Panc1 (cell line): ENCODE measurements around the gene APOA1. TPM values are rescaled to one million over a fixed set of nuclear protein-coding genes. Genes with fewer than 3 reads are reported as not detected.

Source experiments
- ATAC-seq: fragments of 200-7000 bp; cut with Tn5 transposase; 2 replicates; pipeline ENCODE4 v1.9.1; 2020; ENCODE audit warnings: mild to moderate bottlenecking, moderate library complexity
- BruUV-seq: library from RNA; stranded (reverse); fragments of 400-500 nt; replicated peaks from 2 replicates; lab custom pipeline; 2021; lab: Mats Ljungman, UMichigan
- CTCF ChIA-PET: fragments of 300-600 bp; sonication (Branson Sonifier 250); formaldehyde crosslinking; loops from one replicate; lab custom pipeline; 2022; ENCODE audit warnings: antibody characterized with exemption; lab: Charles Lee
- POLR2A ChIA-PET: fragments of 300-600 bp; sonication (Branson Sonifier 250); formaldehyde crosslinking; loops from one replicate; lab custom pipeline; 2022; ENCODE audit warnings: antibody characterized with exemption; lab: Charles Lee
- DNase-seq: peaks from one replicate; pipeline ENCODE4 v3.0.0-alpha.2; 2010; ENCODE audit warnings: low read depth, low spot score
- H3K27ac ChIP-seq: 2 replicates; pipeline ENCODE4 v1.5.1; 2011; ENCODE audit warnings: mild to moderate bottlenecking, low read length, inconsistent platforms
- H3K27me3 ChIP-seq: fragments of 200-500 bp; sonication (Bioruptor generic); 2 replicates; pipeline ENCODE4 v1.6.0; 2014; ENCODE audit warnings: low read length, inconsistent platforms; ENCODE audit not compliant: control insufficient read depth, insufficient read depth
- H3K36me3 ChIP-seq: fragments of 200-500 bp; sonication (Bioruptor generic); 2 replicates; pipeline ENCODE4 v1.5.1; 2014; ENCODE audit warnings: inconsistent platforms, mild to moderate bottlenecking, low read length, moderate library complexity; ENCODE audit not compliant: control insufficient read depth, insufficient read depth
- H3K4me1 ChIP-seq: 2 replicates; pipeline ENCODE4 v1.5.1; 2011; ENCODE audit warnings: inconsistent platforms, mild to moderate bottlenecking, low read length, moderate library complexity; ENCODE audit not compliant: control insufficient read depth, insufficient read depth
- H3K4me3 ChIP-seq, 2 experiments: 2 replicates each; pipeline ENCODE4 v1.5.1; 2011 to 2012; ENCODE audit warnings: low read depth in 2 of 2, low read length in 2 of 2, mild to moderate bottlenecking in 2 of 2, inconsistent platforms in 1 of 2, moderate library complexity in 1 of 2
- H3K9me3 ChIP-seq: fragments of 200-500 bp; sonication (Bioruptor generic); 2 replicates; pipeline ENCODE4 v1.5.1; 2014; ENCODE audit warnings: low read depth, mild to moderate bottlenecking, inconsistent platforms, low read length, moderate library complexity; ENCODE audit not compliant: control insufficient read depth, insufficient read depth
- CTCF ChIP-seq: fragments of 450-650 bp; IDR thresholded peaks from 2 replicates; pipeline ENCODE4 v1.5.1; 2017; ENCODE audit warnings: mild to moderate bottlenecking
- POLR2AphosphoS5 ChIP-seq: IDR thresholded peaks from 2 replicates; pipeline ENCODE4 v1.6.1; 2012; ENCODE audit warnings: mild to moderate bottlenecking, low read depth, low read length, moderate library complexity
- REST ChIP-seq, 2 experiments: IDR thresholded peaks; 2 replicates each; pipeline ENCODE4 v1.6.1; 2011 to 2012; ENCODE audit warnings: low read depth in 2 of 2, control low read depth in 1 of 2, low read length in 1 of 2, mild to moderate bottlenecking in 1 of 2, moderate library complexity in 1 of 2; ENCODE audit not compliant: insufficient read depth in 1 of 2
- SIN3A ChIP-seq: IDR thresholded peaks from 2 replicates; pipeline ENCODE4 v1.6.1; 2012; ENCODE audit warnings: low read depth, mild to moderate bottlenecking, low read length, moderate library complexity, borderline replicate concordance; ENCODE audit not compliant: insufficient read depth
- TCF7L2 ChIP-seq: IDR thresholded peaks from 2 replicates; pipeline ENCODE4 v1.6.1; 2011; ENCODE audit warnings: mild to moderate bottlenecking, low read depth, low read length, inconsistent platforms
- in situ Hi-C: cut with HindIII; loops from 2 replicates; pipeline ENCODE4 v1.10.0; 2016; ENCODE audit warnings: low sequenced_read_pairs, low pct_unique_long_range_greater_than_20kb
- intact Hi-C: fragments of 100-400 bp; cut with micrococcal nuclease; formaldehyde crosslinking; loops from one replicate; pipeline ENCODE4 v1.10.0; 2022; ENCODE audit not compliant: unreplicated experiment
- total RNA-seq: library from RNA; stranded (reverse); gene quantifications from one replicate; pipeline ENCODE4 v1.2.1, GENCODE V29; 2021; ENCODE audit not compliant: unreplicated experiment

APOA1 gene
- total RNA-seq, 1 experiment from 2014 or later, result 1.7 TPM

DNA sequence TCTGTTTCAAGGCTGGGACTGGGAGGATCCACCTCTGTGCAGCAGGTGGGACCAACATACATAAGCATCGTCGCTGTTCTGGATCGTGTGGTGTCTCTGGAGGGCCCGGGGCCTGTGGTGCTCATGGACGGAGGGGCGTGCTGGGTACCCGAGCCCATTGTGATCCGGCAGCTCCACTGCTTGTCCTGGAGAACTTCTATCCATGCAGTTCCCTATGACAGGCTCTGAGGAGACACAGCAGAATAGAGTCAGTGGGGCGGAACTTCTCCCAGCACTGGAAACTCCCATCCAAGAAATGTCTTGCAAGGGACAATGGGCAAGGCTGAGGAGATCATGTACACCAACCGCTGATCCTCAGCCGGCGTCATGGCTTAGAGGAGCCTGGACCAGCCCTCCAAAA lies 11.6 kb upstream of the APOA1 start:
- Histone ChIP-seq H3K36me3 (no peaks in the 10 kb centered on the region; the same call in none of the 2 replicates), H3K27ac (no peak overlapping the region), H3K27me3 (no peaks in the 10 kb centered on the region), H3K9me3 (no peaks in the 10 kb centered on the region), H3K4me3 (no peak overlapping the region), H3K4me1 (peaks cover 8% of the 10 kb centered on the region; the same call in 1 of the 2 replicates)
- CTCF ChIA-PET, result no interaction called here
- intact Hi-C loops, result no loop called here
- TF ChIP-seq REST (IDR thresholded peaks at IDR 0.05; ENCODE audit: insufficient read depth in 1 of 2, low read depth in 2 of 2, low read length in 1 of 2), result no peak
- POLR2A ChIA-PET, result interaction anchor here (0.7 to 0.8 kb wide), 2 partner anchors 250 to 372 kb away, joined by 3 read pairs; no protein-coding TSS in a partner anchor
- DNase-seq, result no peak
- BruUV-seq, result no TSS peak
- no peak for ATAC-seq
- in situ Hi-C loops, result no loop called here

- no peaks in the 10 kb centered on the region; the same call in none of the 2 replicates for H3K36me3 ChIP-seq
- no peak for DNase-seq
- TF ChIP-seq POLR2AphosphoS5 (no peak), TCF7L2 (no peak), CTCF (no peak), REST (IDR thresholded peaks at IDR 0.05; ENCODE audit: insufficient read depth in 1 of 2, low read depth in 2 of 2, low read length in 1 of 2) (no peak), SIN3A (no peak)
- intact Hi-C loops, result no loop called here
- no peak overlapping the region for H3K4me3 ChIP-seq
- no peaks in the 10 kb centered on the region for H3K27me3 ChIP-seq
- H3K27ac ChIP-seq, result no peak overlapping the region
- POLR2A ChIA-PET, result interaction anchor here (0.5 kb wide), 1 partner anchor 122 kb away, joined by 3 read pairs; no protein-coding TSS in a partner anchor
- H3K4me1 ChIP-seq, result peaks cover 4% of the 10 kb centered on the region; the same call in 1 of the 2 replicates
- no peak for ATAC-seq
- no peaks in the 10 kb centered on the region for H3K9me3 ChIP-seq
- in situ Hi-C loops, result no loop called here
- BruUV-seq, result no TSS peak
- CTCF ChIA-PET, result no interaction called here
Measured at GRCh38 chr11:116847612-116848011, 10.2 kb upstream of the APOA1 start.
